K562 (cell line): ENCODE data around the gene EVI5L. TPM values are rescaled to one million over a fixed set of nuclear protein-coding genes. Genes with fewer than 3 reads are reported as not detected.

Experiments
- ATF2 ChIP-seq: sonication (generic); formaldehyde crosslinking; IDR thresholded peaks from 2 replicates; pipeline ENCODE4 v1.8.1; 2022; ENCODE audit warnings: missing genetic modification reagents
- CSDE1 ChIP-seq, 2 experiments: fragments of 450-650 bp; IDR thresholded peaks; 2 replicates each; pipeline ENCODE4 v1.6.1; 2016; ENCODE audit warnings: mild to moderate bottlenecking in 1 of 2
- HBP1 ChIP-seq: fragments of 450-650 bp; formaldehyde crosslinking; IDR thresholded peaks from 2 replicates; pipeline ENCODE4 v1.4.0; 2022; ENCODE audit warnings: missing genetic modification characterization
- JUN ChIP-seq, 2 experiments: sonication (generic) in 1 of 2; formaldehyde crosslinking in 1 of 2; IDR thresholded peaks; 2 replicates each; pipeline versions ENCODE4 v1.6.1 to v1.8.0; 2012 to 2022; ENCODE audit warnings: borderline replicate concordance in 2 of 2, mild to moderate bottlenecking in 2 of 2, improper control_type of control experiment in 1 of 2, low read depth in 1 of 2, low read length in 1 of 2, missing genetic modification reagents in 1 of 2
- KLF10 ChIP-seq: fragments of 250-450 bp; sonication (Bioruptor Pico); IDR thresholded peaks from 2 replicates; pipeline ENCODE4 v1.6.1; 2021; ENCODE audit warnings: matching md5 sums
- L3MBTL2 ChIP-seq: fragments of 450-650 bp; IDR thresholded peaks from 2 replicates; pipeline ENCODE4 v1.6.1; 2016; ENCODE audit warnings: mild to moderate bottlenecking, moderate library complexity
- LCOR ChIP-seq: sonication (generic); formaldehyde crosslinking; IDR thresholded peaks from 2 replicates; pipeline ENCODE4 v1.8.0; 2022; ENCODE audit warnings: mild to moderate bottlenecking, missing genetic modification reagents
- MITF ChIP-seq: IDR thresholded peaks from 2 replicates; pipeline ENCODE4 v1.6.1; 2014; ENCODE audit warnings: antibody characterized with exemption
- RBM15 ChIP-seq: fragments of 200-400 bp; formaldehyde crosslinking; IDR thresholded peaks from 2 replicates; pipeline ENCODE4 v1.6.1; 2018; ENCODE audit warnings: mild to moderate bottlenecking, low read length, moderate library complexity; ENCODE audit not compliant: insufficient read depth
- RNF2 ChIP-seq: sonication (generic); IDR thresholded peaks from 2 replicates; pipeline ENCODE4 v1.6.1; 2016
- SP2 ChIP-seq: IDR thresholded peaks from 2 replicates; pipeline ENCODE4 v1.6.1; 2011; ENCODE audit warnings: mild to moderate bottlenecking, low read depth, low read length, moderate library complexity; ENCODE audit not compliant: poor library complexity, severe bottlenecking; ENCODE audit errors: extremely low read depth
- XRCC4 ChIP-seq: IDR thresholded peaks from one replicate; pipeline ENCODE4 v1.6.1; 2011; ENCODE audit not compliant: insufficient read depth, insufficient read length; ENCODE audit errors: extremely low read depth
- ZKSCAN3 ChIP-seq: fragments of 250-450 bp; sonication (Bioruptor Pico); IDR thresholded peaks from 2 replicates; pipeline ENCODE4 v1.4.0; 2020
- ZNF639 ChIP-seq, 2 experiments: fragments of 200-800 bp in 1 of 2; sonication (Bioruptor generic) in 1 of 2; sonication (generic) in 1 of 2; formaldehyde crosslinking in 1 of 2; IDR thresholded peaks in 1 of 2; conservative IDR thresholded peaks in 1 of 2; 2 replicates each; pipeline versions ENCODE4 v1.5.0 to v1.6.1; 2016 to 2020; ENCODE audit warnings: missing compliant biosample characterization in 1 of 2, missing genetic modification characterization in 1 of 2, missing genetic modification reagents in 1 of 2
- ZNF696 ChIP-seq: fragments of 250-450 bp; sonication (Bioruptor Pico); conservative IDR thresholded peaks from 2 replicates; pipeline ENCODE4 v1.4.0; 2020; ENCODE audit warnings: mild to moderate bottlenecking, moderate library complexity
- polyA plus RNA-seq, 8 experiments: library from polyadenylated mRNA; depleted of rRNA in 4 of 8; stranded (reverse) in 5 of 8; unstranded in 3 of 8; fragments of >200 nt; fragmentation: Nextera tagmentation in 2 of 8; fragmentation: Illumina TruSeq in 1 of 8; extraction: Ambion mirVana in 2 of 8; extraction: Trizol in 1 of 8; gene quantifications; 2 replicates each; pipeline versions ENCODE4 v1.2.1 to v1.2.3, GENCODE V29; 2011 to 2014; ENCODE audit warnings: inconsistent platforms in 1 of 8, missing spikeins in 1 of 8
- total RNA-seq, 7 experiments: library from RNA; depleted of rRNA in 6 of 7; stranded (reverse); fragments of >200 nt in 6 of 7; fragmentation: Illumina TruSeq in 2 of 7; extraction: Trizol in 2 of 7; gene quantifications; 2 replicates each; pipeline versions ENCODE4 v1.2.1 to v1.2.3, GENCODE V29; 2011 to 2021; ENCODE audit warnings: low replicate concordance in 1 of 7

The EVI5L gene
- total and polyA plus RNA-seq, 9 of the 15 experiments (the other 6 are each of a cell fraction or from before 2014, with no cell fraction given): 0.69 to 1.8 (median 1.2) TPM; not detected in 2

GRCh38 chr19:7903244-7904073 lies 73.4 kb downstream of the EVI5L start, which contains the start of gene MAP2K7 (continued):
- TF ChIP-seq ATF2: no peak
- TF ChIP-seq CSDE1 (IDR thresholded peaks at IDR 0.05): no peak
- TF ChIP-seq L3MBTL2: peak; percentile 98
- TF ChIP-seq JUN (IDR thresholded peaks at IDR 0.05; ENCODE audit: borderline replicate concordance, low read depth, low read length): peak; percentile 42; the same call in 1 of the 2 replicates
- peak; percentile 6; the same call in 1 of the 2 replicates for TF ChIP-seq JUN (CRISPR knock-in tag; IDR thresholded peaks at IDR 0.05; ENCODE audit: borderline replicate concordance)
- no peak for TF ChIP-seq XRCC4
- TF ChIP-seq ZKSCAN3 (CRISPR knock-in tag): no peak
- no peak for TF ChIP-seq KLF10
- peak; percentile 68 for TF ChIP-seq RNF2
- no peak for TF ChIP-seq SP2
- no peak for TF ChIP-seq MITF
- peak in 1 of 2 experiments; percentile 91; a peak in 2 of 4 replicates for TF ChIP-seq ZNF639 (CRISPR knock-in tag; conservative IDR thresholded peaks at IDR 0.05 in 1 of 2, IDR thresholded peaks at IDR 0.05 in 1 of 2)
- TF ChIP-seq ZNF696 (CRISPR knock-in tag): no peak
- no peak for TF ChIP-seq RBM15
- TF ChIP-seq HBP1 (CRISPR knock-in tag): no peak
- no peak for TF ChIP-seq LCOR (CRISPR knock-in tag)
